GM21515 (cell line): ENCODE measurements around the gene FGF6.

ENCODE experiments used
- ATAC-seq: cut with Tn5 transposase; IDR thresholded peaks from one replicate; pipeline ENCODE4 v1.9.1; 2021; ENCODE audit not compliant: unreplicated experiment

The FGF6 gene

DNA sequence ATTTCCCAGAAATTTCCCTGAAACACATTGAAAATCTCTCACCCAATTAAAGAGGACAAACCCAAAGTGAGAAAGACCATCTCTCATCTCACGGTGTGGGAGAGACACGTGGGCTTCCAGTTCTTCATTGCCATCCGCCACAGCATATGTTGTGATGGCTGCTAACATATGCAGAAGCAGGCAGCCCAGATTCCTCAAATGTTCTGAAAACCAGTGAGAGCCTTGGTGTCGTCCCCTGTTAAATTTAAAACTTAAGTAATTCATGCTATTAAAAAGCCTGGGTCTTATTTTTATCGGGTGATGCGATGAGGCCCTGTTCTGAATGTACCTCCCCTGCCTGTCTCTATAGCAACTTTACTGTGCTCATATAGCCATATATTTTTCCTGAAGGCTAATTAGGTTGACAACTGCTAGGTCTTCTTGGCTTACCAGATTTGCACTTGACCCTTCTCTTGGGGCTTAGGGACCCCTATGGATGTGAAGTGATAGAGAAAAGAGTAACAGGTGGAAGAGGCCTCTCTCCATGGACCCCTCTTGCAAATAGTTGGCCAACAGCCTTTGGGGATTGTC lies 2.8 kb upstream of the FGF6 start:
- no peak for ATAC-seq

GRCh38 chr12:4447151-4447550 lies 1.5 kb upstream of the FGF6 start:
- ATAC-seq, result no peak

DNA sequence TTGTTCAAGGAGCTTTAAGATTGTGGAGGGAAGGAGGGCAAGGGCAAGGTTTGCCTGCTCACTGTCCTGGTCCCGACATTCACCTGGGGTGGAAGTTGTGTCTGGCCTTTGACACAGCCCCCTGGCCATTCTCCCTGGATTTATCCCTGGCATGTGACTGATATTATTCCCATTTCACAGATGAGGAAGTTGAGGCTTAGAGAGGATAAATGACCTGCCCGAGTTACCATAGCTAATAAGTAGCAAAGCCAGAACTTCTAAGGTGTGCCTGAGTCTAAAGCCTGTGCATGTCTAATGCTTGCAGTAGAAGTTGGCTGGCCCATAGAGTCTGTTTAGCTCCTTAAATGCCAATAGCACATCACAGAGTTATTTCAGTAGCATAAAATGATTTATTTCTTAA lies 720 bp upstream of the FGF6 start:
- ATAC-seq, result no peak

GRCh38 chr12:4444031-4444430 lies 1.6 kb downstream of the FGF6 start:
- ATAC-seq, result no peak

GRCh38 chr12:4443616-4444015 lies 2.0 kb downstream of the FGF6 start:
- no peak for ATAC-seq

DNA sequence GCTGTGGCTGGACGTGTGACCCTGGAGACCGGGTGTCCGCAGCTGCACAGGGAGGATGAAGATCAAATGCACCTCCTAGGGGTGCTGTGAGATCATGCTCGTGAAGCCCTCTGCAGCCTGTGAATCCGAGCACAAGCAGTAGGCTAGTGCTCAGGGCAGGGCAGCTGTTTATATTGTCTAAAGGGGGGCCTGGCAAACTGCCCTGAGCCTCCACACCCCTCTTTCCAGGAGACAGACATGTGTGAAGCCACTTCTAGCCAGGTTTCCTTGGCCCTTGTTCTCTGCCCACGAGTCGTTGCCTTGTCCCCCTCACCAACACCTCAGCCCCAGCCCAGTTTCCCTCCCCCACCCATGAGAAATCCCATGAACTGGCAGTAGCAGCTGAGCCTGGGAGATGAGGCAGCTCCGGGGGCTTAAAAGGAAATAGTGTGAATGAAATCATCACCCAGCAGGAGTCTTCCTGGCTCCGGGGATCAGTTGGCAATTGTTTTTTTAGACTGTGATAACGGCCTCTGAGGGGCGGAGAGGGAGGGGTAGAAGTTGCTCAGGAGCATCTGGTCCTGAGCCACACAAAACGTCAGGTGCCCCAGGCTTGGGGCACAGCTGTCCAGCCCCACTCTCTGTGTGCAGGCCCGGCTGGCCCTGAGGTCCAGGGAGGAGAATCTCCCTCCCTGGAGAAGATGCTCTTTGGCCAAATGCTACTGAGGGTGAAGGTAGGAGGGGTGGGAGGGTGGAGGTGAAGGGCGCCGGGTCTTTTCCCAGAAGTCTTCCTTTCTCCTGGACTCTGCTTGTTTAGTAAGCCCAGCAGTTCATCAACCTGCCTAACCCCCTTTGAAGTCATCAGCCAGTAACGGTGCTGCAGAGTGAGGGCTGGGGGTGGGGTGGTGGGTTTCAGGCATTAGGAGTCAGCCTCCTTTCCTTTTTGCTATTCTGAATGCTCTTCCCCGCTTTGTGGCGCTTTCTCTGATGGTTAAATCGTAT lies 4.0 kb downstream of the FGF6 start:
- ATAC-seq, result no peak

DNA sequence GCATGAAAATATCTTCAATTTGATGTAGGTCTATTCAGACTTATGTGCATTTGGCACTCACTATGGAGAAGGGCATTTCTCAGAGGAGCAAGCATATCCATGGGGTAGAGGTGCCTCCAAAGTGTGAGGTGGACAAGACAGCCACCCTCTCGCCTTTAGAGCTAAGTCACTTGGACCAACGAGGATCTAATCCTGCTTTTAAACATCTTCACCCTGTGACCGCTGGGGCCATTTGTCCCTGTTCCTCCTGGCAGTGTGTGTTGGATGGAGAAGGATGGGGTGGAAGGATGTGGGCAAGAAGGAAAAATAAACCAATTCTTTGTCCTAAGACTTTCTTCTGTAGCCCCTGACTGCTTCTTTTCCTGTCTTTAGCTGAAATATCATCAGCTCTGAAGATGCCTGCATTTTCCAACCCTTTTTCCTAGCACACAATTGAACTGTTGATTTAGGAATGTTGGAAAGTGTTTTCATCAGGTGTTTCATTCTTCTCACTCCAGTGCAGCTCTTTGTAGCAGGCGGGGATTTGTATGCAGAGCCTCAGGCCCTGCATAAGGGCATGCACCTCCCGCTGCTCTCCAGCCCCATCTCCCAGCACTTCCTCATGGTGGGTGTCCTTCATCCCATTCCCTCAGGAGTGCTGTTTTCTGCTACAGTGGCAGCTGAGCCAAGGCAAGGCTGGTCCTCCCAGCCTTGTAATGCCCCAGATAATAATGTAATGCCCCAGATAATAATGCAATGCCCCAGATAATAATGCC lies 5.3 kb downstream of the FGF6 start:
- ATAC-seq, result no peak

- no peak for ATAC-seq
These were observed 5.9 kb downstream of the FGF6 start for GRCh38 chr12:4439736-4440135.

DNA sequence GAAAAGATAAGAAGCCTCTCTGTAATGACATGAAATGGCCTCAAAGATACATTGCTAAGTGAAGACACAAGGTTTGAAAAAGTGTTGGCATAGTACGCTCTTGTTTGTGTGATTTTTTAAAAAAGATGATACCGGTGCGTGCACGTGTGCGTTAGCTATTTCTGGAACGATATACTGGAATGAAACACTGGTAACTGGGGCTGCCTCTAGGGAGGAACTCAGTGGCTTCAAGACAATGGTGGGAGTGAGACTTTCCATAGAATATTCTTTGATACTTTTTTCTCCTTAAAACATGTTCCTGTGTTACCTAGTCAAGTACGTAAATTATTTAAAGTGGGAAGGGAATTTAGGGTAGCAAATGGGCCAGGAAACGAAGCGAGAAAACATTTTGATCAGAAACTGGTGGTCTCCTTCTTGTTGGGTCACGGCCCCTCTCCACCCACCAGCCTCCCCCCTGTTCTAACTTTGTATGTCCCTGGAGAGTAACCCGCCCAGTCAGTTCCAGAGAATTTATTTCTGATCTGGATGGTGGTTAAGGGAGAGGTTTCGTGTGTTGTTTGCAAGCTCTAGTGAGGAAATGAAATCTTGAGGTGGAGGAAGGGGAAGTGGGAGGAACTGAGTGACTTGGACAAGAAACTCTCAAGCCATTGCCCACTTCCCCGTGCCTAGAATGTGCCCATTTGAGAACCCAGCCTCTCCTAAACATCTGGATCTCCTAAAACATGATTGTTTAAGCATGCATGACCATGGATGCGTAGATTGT lies 6.6 kb downstream of the FGF6 start:
- no peak for ATAC-seq

DNA sequence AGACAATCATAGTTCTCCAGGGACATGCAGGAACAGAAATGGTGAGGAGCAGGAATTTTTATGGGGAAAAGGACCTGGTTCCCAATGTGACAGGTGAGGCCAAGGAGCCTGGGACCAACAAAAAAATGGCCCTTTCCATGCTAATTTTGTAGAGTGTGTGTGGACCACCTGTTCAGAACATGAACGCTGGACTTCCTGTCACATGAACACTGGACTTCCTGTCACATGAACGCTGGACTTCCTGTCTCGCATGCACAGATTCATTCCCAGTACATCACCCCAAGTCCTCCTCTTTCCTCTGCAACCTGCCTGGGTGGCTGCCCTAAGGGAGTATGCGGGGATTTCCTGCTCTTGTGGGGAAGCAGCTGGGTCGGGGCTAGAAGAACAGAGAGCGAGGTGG lies 10.1 kb downstream of the FGF6 start:
- ATAC-seq, result no peak

- ATAC-seq, result no peak
These were observed 10.7 kb downstream of the FGF6 start for GRCh38 chr12:4434706-4435425.

DNA sequence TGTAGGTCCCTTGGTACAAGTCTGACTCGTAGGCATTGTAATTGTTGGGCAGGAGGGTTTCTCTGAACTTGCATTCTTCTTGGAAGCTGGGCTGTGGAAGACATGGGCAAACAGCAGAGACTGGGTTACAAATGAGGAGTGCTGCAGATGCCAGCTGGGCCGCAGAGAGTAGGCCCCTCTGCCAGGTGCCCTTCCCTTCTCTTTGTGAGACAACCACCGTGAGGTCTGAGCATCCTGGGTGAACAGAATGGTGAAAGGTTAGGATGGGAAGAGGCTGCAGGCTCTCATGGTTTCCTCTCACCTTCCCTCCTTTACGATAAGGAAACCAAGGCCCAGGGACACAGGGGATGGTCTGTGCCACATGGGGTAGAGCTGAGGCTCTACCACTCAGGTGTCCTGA lies 11.3 kb downstream of the FGF6 start:
- no peak for ATAC-seq

DNA sequence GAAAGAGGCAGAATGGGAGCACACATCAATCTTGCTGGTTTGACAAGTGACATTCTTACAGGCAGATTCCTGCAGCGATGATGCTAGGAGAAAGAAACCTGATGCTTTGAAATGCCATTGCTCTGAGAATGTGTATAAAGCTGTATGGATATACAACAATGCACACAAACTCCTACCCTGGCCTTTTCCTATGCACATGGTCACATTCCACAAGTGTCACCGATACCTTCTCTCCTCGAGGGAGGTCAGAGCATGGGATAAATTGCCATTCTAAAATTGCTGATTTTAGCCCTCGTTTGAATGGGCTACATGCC lies 11.9 kb downstream of the FGF6 start:
- no peak for ATAC-seq

GRCh38 chr12:4432878-4433744 lies 12.5 kb downstream of the FGF6 start:
- no peak for ATAC-seq

DNA sequence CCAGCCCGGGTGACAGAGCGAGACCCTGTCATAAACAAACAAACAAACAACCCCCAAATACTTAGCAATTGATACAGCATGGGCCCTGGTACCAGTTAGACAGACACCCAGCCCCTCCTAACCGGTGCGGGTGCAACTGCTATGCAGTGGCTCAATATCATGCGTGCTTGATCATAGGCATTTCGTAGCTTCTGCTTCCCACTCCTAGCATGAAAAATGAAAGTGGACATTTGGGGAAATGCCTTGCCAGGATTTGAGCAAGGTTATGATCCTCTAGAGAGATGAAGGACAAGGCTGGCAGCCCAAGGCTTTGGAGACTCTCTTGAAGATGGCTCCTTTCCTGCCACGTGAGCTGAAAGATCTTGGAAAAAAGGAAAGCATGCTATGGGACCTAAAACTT lies 13.7 kb downstream of the FGF6 start:
- no peak for ATAC-seq

- ATAC-seq, result no peak
These were observed 14.2 kb downstream of the FGF6 start for GRCh38 chr12:4431436-4431835.

DNA sequence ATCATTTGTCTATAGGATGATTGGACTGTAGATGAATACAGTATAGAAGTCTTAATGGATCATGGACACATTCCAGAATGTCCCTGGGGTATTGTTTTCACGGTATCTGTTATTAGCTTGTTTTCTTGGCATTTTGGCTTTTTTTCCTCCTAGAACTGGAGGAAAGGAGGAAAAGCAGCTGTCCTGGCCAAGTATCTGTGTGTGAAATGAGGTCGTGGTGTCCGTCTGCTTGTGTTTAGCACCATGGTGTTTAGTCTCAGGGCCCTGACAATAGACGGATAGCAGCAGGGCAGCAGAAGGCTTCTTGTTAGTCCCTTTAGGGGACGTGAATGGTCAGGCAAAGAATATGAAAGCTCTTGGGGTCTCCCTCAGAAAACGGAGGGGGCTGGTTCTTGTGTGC lies 21.2 kb downstream of the FGF6 start:
- ATAC-seq, result no peak

DNA sequence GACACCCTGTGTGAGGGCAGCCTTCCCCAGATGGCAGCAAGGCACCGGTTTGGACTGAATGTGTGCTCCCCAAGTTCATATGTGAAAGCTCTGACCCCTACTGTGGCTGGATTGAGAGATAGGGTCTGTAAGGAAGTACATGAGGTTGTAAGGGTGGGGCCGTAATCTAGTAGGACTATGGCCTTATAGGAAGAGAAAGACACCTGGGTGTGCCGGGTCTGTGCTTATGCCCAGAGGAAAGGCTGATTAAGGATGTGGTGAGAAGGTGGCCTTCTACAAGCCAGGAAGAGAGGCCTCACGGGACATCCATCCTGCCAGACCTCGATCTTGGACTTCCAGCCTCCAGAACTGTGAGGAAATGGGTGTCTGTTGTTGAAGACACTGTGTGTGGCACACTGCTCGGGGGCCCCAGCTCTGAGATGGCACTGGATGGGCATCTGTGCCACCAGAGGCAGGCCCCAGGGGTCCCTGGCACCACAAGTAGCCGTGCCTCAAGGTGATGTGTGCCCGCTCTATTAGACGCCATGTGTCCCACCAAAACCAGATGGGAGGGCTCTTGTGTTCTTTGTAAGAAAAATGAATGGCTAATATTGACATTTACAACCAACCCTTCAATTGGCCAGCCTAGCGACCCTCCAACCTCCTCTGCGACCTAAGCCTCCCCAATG lies 22.0 kb downstream of the FGF6 start:
- ATAC-seq, result no peak

GRCh38 chr12:4422985-4423384 lies 22.6 kb downstream of the FGF6 start:
- ATAC-seq, result no peak
